Measurements from ENCODE around the gene MICB.
"Not testable (repeated sequence)": the region's sequence is repeated elsewhere in the genome, so short reads cannot be mapped to it uniquely, and the experiment has no call there.

MICB gene

DNA sequence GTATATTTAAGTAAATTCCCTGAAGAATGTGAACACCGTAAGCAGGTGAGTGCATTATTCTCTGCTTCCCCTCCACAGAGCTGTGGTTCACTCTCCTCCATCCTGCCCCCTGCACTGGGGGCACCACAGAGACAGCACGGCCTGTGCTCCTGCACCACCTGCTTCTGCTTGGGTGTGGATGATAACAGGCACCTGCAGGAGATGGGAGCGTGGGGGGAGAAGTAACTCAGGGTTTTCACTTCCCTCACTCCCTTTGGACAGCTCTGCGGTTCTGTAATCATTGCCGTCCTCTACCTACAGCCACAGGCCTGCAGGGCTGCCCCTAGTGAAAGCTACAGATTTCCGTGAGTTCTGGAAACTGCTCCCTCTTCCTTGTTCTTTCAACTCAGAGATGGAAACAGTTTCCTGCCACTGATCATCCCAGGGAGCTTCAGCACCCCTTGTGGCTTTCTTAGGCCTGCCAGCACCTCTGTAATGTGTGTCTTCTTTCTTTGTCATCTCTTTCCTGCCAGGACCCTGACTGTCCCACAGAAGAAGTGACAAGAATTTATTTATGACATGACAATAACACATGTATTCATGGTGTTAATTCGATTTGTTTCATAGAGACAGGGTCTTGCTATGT lies 21.3 kb upstream of the MICB start:
- DNase-seq = no peak

DNA sequence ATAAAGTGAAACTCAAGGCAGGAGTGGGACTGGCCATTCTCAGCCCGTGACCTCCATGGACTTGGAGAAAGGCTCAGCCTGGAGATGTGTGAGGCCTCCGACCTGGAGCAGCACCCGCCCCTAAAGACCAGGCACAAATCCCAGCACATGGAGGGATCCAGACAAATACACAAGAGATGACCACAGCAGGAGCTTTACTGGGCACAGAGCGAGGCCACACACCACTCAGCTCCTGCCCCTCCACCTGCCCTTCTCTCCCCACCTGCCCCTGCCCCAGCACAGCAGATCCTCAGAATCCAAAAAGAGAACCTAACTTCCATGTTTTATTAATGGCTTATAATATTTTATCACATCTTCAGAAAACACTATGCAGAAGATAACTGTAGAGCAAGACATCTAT lies 20.4 kb upstream of the MICB start:
- DNase-seq = no peak

DNA sequence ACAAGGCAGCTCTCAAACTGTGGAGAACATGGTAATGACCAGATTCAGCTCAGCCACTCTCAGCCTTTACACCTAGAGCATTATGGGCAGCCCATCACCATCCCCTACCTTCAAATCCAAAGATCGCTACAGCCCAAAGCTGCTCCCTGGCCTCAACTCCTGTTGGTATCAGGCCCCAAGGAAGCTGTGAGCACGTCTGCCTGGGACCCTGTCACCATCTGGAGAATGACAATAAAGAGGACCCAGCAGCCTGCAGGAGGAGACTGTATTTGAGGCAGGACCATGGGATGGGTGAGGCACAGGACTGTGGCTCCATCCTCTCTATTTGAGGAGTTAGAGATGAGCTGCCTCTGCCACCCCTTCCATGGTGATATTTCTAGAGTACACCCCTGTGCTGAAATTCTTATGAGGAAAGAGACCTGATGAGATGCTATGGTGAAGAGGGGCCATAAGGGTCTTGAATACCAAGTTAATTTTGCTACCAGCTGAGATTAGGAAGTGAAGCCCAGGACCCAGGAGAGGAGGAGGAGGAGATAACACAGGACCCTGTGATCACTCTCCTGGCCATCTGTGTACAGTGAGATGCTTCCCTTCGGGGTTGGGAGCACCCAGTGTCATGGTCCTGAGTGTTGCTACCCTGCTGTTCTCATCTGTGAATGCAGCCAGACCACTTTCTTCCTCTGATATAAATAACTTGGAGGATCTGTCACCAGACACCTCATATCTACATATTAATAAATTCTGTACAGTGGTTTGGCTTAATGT lies 19.6 kb upstream of the MICB start:
- no peak for DNase-seq

DNA sequence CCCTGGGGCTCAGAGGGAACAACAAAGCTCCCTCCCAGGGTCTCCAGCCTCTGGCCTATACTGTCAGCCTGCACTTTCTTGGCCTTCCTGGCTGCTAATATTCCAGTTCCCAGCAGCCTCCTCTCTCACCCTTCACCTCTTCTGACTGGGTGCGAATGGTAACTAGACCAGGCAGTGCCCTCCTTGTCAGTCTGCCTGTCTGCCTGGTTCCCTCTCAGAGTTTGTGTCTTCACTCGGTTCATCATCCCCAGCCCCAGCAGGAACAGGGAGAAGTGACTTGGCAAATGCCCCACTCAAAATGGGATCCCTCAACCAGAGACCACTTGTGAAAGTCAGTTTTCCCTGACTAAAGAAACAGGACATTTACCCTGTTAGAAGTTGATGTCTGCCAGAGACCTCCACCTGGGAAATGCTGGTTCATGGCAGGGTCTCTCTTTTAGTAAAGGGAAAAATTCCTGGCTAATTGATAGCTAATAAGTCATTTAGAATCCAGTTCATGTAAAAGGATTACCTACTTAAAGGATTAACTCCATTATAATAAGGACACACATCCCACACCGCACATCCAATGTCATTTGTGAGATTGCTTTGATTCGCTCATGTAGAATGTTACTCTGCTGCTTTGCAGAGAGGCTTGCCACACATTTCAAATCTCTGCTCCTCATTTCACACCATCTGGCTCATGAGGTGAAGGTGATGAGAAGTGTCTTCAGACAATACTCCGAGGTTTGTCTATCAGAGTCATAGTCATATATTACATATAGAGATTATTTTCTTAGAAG lies 18.6 kb upstream of the MICB start:
- DNase-seq = no peak

DNA sequence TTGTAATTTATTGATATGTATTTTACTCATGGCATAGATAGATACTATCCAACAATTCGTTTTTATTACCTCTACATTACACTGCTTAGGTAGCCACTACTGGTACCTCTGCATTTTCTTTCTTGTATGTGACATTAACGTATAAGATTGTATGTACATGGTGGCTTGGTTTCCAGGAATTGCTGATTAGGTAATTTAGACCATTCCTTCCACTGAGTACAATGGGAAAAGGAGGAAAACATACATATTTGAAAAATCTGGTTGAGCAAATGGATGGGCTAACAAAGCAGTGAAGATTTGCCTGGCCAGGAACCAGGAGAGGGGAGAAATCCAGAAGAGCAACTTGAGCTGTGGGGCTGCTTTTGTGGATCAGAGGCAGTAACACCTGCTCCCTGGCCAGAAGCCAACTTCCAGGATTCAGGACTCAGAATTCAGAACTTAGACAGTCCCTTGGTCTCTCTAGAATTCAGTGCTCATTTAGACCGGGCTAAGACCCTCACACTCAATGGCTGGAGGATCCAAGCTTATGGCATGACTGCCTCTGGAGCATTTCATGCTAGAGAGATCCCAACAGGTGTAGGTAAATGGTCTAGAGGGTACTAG lies 17.9 kb upstream of the MICB start:
- DNase-seq = peak; percentile 39

DNA sequence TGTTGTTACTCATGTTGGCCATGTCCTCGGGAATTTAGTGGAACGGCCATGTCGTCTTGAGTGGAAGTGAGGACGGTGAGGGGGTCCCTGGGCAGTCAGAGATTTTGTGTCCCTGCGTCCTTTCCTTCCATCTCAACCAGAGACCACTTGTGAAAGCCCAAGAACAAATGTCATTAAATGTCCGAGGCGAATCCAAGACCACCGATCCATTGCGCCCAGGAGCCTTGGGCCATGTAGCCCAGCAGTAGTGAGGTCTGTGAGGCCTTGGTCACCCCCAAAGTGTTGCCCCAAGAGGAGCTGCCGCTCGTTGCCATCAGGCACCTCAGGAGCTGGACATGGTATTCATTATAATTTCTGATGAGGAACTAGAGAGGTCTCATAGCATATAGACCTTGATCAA lies 17.4 kb upstream of the MICB start:
- DNase-seq = no peak

DNA sequence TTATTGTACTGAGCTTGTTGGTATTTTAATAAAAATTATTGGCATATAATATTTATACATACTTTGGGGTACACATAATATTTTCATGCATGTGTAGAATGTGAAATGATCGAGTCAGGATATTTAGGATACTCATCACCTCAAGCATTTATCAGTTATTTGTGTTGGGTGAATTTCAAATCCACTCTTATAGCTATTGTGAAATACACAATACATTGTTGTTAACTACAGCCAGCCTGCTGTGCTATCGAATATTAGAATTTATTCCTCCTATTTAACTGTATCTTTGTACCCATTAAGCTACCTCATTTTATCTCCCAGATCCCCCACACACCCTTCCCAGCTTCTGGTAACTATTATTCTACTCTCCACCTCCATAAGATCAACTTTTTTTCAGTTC lies 14.6 kb upstream of the MICB start:
- no peak for DNase-seq

DNA sequence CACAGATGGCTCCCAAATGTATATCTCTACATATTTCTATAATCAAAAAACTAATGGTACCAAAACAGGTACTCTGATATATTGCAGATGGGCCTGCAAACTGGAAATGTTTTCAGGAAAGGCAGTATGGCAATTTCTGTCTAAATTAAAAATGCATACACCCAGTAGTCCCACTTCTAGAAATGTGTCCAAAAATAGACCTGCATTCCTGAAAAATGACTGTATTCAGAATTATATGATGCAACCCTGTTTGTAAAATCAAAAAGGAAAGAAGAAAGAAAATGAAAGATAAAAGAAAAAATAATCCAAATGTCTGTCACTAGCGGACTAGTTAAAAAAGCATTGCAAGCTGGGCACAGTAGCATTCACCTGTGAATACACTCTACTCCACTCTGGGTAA lies 12.9 kb upstream of the MICB start:
- no peak for DNase-seq

DNA sequence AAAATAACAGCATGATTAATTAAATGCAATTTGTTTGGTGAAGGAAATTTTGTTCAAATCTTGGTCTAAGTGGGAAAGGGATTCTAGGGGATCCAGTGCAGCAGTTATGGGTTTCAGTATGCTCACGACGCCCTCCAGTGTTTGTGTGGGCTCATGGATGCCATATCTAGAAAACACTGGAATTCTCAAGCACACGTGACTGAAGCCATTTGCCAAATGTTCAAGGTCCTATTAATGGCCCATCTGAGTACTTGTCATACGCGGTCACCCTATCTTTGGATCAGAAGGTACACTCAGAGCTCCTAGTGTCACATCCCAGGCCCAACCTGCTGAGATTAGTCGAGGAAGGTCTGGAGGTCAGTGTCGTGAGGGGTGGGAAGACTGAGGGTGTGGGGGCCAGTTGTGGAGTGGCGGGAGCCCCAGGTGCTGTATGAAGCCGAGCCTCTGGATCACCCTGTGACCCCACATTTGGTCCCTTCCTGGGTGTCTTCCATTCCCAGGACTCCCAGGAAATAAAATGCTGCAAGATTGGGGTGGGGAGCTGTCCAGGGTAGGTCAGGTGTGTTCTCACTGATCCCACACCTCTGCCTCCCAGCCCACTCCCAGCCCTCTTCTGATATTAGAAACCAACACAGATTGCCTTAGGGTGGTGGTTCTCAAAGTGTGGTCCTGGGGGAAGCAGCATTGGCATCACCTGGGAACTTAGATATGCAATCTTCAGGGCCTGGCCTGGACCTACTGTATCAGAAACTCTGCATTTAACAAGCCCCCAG lies 11.7 kb upstream of the MICB start:
- not testable (repeated sequence) for DNase-seq

DNA sequence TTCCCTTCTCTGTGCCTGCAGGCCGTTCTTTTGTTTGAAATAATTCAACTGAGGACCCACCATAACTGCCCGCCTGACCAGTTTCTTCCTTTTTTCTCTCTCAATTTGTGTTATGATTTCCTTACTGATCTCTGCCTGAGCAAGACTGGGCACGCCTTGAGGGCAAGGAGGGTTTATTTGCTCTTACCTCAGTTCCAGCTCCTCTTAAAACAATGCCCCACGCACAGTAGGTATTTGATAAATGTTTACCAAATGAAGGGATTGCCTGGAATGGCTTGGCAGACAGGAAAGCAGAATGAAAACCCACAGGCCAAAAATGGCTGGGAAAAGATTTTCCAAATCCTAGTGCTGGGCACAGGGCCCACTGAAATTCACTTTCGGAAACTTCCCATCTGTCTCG lies 10.3 kb upstream of the MICB start:
- not testable (repeated sequence) for DNase-seq

DNA sequence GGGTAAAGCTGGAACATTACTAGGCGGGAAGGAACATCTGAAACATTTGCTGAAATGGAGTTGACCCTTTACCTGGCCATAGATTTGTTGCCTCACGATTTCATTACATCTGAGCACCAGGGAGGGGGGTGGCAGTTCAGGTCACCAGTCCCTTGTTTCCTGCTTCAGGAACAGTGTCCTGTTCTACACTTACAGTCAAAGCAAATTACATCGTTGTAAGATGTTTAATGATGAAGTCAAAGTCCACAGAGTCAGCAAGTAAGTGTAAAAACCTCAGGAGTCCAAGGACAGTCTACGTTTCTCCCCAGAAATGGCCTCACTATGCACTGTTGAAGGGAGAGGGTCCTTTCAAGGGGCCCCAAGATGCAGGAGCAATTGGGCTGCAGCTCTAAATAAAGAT lies 8.9 kb upstream of the MICB start:
- DNase-seq = no peak

DNA sequence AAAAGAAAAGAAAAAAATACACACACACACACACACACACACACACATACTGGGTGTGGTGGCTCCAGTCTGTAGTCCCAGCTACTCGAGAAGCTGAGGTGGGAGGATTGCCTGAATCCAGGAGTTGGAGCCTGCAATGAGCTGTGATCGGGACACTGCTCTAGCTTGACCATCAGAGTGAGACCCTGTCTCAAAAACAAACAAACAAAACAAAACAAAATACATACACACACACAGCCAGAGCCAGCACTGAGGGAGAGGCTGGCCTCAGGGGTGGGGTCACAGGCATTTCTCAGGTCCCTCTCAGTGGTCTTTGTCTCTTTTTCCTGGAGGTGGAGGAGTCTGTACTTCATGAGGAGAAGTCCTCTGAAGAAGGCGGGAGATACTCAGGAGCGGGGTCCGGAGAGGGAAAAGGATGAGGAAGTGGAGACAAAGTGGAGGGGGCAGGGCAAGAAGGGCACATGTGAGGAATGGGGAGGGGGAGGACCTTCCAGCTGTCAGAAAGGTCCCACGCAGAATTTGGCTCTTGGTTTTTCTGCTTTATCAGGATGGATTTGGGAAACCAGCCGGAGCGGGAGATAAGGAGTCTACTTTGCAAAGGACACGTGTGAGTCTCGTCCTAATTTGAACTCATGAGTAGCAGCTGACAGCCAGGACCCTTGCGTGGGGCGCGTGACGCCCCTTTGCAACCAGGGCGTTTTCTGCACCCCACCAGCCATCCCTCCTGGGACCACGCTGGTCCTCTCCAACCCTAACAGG lies 7.7 kb upstream of the MICB start:
- no peak for DNase-seq

DNA sequence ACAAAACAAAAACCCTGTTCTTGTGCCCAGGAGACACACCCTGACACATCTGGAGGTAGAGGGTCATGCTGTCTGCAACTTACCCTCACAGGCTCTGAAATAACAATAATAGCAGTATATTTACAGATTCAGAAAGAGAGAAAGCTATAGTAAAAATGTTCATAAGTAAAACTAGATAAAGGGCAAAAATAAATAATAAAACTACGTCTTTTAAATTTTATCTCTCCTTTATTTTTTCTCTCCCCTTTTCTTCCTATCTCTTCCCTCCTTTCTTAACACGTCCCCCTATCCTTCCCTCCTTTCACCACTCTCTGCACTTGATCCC lies 4.4 kb upstream of the MICB start:
- not testable (repeated sequence) for DNase-seq

DNA sequence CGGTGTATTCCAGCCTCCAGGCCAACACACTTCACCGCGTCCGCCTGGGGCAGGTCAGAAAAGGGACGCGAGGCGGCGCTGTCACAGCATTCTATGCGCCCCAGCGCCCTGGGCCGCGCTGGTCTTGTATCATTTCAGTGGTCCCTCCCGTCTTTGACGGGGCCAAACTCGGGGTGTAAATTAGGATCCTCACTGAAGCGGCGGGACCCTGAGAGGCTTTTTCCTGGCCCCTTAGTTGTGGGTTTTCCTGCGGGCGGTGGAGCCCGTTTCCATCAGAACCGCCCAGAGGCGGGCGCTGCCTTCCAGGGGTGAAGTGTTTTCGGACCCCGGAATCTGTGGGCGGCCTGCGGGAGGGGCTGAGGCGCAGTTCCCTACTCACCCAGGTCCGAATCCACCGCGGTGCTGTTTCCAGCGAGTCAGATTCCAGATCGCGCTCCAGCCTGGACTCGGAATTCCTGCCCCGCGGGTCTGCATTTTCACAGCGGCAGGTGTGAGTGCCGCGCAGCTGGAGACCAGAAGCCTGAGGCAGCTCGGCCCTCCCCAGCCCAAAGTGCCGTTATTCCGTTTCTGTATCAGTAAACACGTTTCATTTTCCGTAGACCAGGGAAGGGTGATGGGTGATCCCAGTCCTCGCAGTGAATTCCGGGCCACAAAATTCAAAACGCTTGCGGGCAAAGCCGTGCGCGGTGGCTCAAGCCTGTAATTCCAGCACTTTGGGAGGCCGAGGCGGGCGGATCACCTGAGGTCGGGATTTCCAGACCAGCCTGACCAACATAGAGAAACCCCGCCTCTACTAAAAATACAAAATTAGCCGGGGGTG lies 3.9 kb upstream of the MICB start:
- DNase-seq = peak; percentile 60

DNA sequence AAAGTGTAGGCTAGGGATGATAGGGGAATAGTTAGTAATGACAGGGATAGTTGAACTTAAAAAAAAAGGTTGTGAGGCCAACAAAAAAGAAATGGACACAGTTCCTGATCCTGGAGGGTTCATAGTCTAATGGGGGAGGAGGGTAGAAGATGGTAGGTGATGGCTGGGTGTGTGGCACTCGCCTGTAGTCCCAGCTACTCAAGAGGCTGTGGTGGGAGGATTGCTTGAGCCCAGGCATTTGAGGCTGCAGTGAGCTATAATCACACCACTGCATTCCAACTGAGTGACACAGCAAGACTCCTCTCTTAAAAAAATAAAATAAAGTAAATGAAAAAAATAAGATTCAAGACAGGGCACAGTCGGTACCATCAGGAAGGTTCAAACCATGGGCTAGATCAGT lies 2.4 kb upstream of the MICB start:
- DNase-seq = no peak

DNA sequence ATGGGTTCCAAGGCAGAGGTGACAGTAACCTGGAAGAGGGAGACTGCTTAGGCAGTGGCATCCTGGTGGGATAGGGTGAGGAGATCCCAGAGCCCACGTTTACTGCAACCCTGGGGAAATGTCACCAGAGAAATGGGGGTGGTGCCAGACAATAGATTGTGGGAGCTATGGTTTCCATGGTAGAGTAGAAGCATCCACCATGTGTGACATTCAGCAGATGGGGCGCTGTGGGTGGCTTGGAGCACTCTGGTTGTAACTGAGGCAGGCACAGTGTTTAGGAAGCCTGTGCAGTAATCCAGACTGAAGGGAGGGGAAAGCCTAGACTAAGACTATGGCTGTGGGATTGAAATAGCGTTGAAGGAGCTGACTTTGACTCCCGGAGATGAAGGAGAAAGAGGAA lies 1.1 kb upstream of the MICB start:
- not testable (repeated sequence) for DNase-seq

DNA sequence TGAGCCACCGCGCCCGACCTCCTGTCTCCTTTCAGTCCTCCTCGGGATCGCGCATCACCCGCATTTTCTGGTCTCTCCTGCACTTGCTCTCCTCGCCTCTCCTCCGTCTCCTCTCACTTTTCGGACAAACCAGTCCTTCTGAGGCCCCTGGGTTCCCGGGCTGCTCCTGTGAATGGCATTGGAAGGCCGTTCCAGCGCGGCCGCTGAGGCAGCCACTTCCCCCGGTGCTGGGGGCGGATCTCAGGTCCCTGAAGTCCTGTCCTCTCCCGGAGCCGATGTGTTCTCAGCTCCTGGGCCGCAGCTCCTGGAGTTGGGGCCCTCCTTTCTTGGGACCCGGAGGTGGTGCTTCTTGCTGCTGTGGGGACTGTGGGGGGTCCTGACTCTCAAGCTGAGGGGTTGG lies 803 bp downstream of the MICB start:
- DNase-seq = no peak

DNA sequence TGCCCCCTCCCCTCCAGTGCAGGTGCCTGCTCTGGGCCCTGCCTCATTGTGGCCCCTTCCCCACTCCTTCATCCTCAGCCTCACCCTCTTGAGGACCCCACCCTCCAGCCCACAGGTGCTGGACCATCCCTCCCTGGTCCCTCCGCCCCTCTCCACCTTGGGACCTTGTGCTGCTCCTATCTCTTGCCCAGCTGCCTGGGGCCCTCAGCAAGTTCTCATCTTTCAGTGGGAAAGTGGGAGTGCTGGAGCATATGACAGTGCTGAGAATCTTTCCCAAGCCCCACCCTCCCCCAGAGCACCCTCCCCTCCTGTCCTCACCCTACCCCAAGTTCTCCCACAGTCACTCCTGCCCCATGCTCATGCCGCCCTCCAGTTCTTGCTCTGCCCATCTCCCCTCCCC lies 1.7 kb downstream of the MICB start:
- not testable (repeated sequence) for DNase-seq

DNA sequence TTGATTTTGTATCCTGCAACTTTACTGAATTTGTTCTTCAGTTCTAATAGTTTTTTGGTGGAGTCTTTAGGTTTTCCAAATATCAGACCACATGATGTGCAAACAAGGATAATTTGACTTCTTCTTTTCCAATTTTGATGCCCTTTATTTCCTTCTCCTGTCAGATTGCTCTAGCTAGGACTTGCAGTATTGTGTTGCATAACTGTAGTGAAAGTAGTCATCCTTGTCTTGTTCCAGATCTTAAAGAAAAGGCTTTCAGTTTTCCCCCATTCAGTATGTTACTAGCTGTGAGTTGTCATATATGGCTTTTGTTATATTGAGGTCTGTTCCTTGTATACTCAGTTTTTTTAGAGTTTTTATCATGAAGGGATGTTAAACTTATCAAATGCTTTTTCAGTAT lies 4.6 kb downstream of the MICB start:
- DNase-seq = no peak

DNA sequence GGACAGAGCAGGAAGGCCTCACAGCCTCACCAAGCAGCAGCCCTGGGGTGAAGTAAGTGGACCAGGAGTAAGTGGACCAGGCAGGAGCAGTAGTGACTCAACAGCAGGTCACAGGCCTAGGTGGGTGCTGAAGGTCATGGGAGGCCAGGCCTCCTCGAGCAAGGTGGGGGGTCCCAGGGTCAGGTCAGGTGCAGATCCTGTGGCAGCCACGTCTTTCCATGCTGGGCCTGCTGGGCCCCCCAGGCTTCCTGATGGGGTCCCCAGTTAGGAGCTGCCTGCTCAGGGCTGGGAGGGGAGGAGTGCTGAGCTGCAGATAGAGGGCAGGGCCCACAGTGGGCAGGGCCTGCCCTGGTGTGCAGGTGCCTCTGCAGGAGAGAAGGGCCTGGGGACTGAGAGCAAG lies 11.1 kb downstream of the MICB start:
- not testable (repeated sequence) for DNase-seq

DNA sequence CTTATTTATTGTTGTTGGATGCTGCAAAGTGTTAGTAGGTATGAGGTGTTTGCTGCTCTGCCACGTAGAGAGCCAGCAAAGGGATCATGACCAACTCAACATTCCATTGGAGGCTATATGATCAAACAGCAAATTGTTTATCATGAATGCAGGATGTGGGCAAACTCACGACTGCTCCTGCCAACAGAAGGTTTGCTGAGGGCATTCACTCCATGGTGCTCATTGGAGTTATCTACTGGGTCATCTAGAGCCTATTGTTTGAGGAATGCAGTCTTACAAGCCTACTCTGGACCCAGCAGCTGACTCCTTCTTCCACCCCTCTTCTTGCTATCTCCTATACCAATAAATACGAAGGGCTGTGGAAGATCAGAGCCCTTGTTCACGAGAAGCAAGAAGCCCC lies 12.1 kb downstream of the MICB start:
- no peak for DNase-seq

Data from DMS79 treated with DMSO at 0.1 percent for 48 hours (cell line).